ENCODE measurements around the gene DHX16.
"Not testable (repeated sequence)": the region's sequence is repeated elsewhere in the genome, so short reads cannot be mapped to it uniquely, and the experiment has no call there.

The DHX16 gene

DNA sequence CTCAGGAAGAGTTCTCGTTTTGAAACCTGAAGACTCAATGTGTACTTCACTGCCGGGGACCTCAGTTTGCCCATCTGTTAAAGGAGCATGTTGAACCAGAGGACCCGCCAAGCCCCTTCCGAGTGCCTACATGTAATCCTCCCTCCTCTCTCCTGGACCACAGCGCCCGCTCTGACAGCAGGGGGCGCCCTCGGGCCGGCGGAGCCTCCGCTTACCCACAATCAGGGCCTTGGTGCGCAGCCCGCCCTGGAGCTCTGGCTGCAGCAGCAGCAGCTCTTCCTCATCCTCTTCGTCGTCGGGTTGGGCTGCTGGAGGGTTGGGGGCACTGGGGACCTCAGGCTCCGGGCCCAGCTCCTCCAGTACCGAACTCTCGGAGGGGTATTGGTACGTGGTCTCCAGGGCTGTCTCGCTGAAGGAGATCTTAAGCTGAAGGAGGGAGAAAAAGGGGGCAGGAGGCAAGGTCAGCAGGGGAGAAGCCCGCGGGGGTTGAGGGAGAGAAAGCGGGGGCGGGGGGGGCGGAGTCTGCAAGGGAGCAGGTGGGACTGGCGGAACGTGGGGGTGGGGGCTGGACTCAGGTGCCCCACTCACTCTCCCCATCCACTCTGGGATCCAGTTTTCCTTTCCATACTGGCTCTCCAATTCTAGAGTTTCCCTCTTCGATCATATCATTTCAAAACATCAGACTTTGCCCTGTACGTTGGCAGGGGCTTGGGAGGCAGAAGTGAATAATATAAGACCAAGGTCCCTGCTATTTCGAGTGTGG is 6.3 kb upstream of the DHX16 start:
- peak overlapping the region; percentile 59 for H3K9ac ChIP-seq (ENCODE audit: low read length)
- peaks cover 52% of the 10 kb centered on the region for H3K79me2 ChIP-seq (ENCODE audit: insufficient read depth, low read length)
- no peaks in the 10 kb centered on the region for H4K20me1 ChIP-seq (ENCODE audit: low read depth, low read length)
- H3K27ac ChIP-seq (ENCODE audit: low read depth, low read length) = peak overlapping the region; percentile 82
- TF ChIP-seq EZH2phosphoT487 (conservative IDR thresholded peaks at IDR 0.05; ENCODE audit: low read length) = no peak
- peak; percentile 99 for TF ChIP-seq CTCF (IDR thresholded peaks at IDR 0.05; ENCODE audit: insufficient read depth, low read length, poor library complexity, severe bottlenecking)
- no peaks in the 10 kb centered on the region for H3K27me3 ChIP-seq (ENCODE audit: low read length)
- no peak overlapping the region for H2AFZ ChIP-seq (ENCODE audit: low read depth, low read length, severe bottlenecking)
- peaks cover 61% of the 10 kb centered on the region for H3F3A ChIP-seq (ENCODE audit: insufficient read depth)
- H3K4me3 ChIP-seq (ENCODE audit: insufficient read depth, low read length, poor library complexity, severe bottlenecking) = peak overlapping the region; percentile 40
- H3K36me3 ChIP-seq (ENCODE audit: low read length) = peaks cover 11% of the 10 kb centered on the region
- no peaks in the 10 kb centered on the region for H3K9me2 ChIP-seq (replicated peaks; ENCODE audit: insufficient read depth, low read length)
- no peaks in the 10 kb centered on the region for H3K9me3 ChIP-seq (ENCODE audit: insufficient read depth, low read length)
- H3K4me2 ChIP-seq (ENCODE audit: low read depth, low read length, poor library complexity, severe bottlenecking) = peak overlapping the region; percentile 92

GRCh38 chr6:30676660-30677285 is 4.0 kb upstream of the DHX16 start:
- no peak overlapping the region for H3K9ac ChIP-seq (ENCODE audit: low read length)
- H2AFZ ChIP-seq (ENCODE audit: low read depth, low read length, severe bottlenecking) = no peak overlapping the region
- H4K20me1 ChIP-seq (ENCODE audit: low read depth, low read length) = no peaks in the 10 kb centered on the region
- H3K4me3 ChIP-seq (ENCODE audit: insufficient read depth, low read length, poor library complexity, severe bottlenecking) = no peak overlapping the region
- no peak for TF ChIP-seq CTCF (IDR thresholded peaks at IDR 0.05; ENCODE audit: insufficient read depth, low read length, poor library complexity, severe bottlenecking)
- no peak for TF ChIP-seq EZH2phosphoT487 (conservative IDR thresholded peaks at IDR 0.05; ENCODE audit: low read length)
- H3K9me3 ChIP-seq (ENCODE audit: insufficient read depth, low read length) = no peaks in the 10 kb centered on the region
- no peak overlapping the region for H3K4me2 ChIP-seq (ENCODE audit: low read depth, low read length, poor library complexity, severe bottlenecking)
- no peaks in the 10 kb centered on the region for H3K27me3 ChIP-seq (ENCODE audit: low read length)
- H3K36me3 ChIP-seq (ENCODE audit: low read length) = peaks cover 11% of the 10 kb centered on the region
- peaks cover 44% of the 10 kb centered on the region for H3F3A ChIP-seq (ENCODE audit: insufficient read depth)
- H3K79me2 ChIP-seq (ENCODE audit: insufficient read depth, low read length) = peaks cover 39% of the 10 kb centered on the region
- no peaks in the 10 kb centered on the region for H3K9me2 ChIP-seq (replicated peaks; ENCODE audit: insufficient read depth, low read length)
- no peak overlapping the region for H3K27ac ChIP-seq (ENCODE audit: low read depth, low read length)

GRCh38 chr6:30670760-30671527 is 1.9 kb downstream of the DHX16 start:
- Histone ChIP-seq H3F3A (ENCODE audit: insufficient read depth) (peaks cover 16% of the 10 kb centered on the region), H3K79me2 (ENCODE audit: insufficient read depth, low read length) (peaks cover 14% of the 10 kb centered on the region), H3K27me3 (ENCODE audit: low read length) (no peaks in the 10 kb centered on the region), H3K9me3 (ENCODE audit: insufficient read depth, low read length) (no peaks in the 10 kb centered on the region), H3K27ac (ENCODE audit: low read depth, low read length) (no peak overlapping the region), H3K9ac (ENCODE audit: low read length) (peak overlapping the region; percentile 76; the same call in 1 of the 2 replicates), H3K4me2 (ENCODE audit: low read depth, low read length, poor library complexity, severe bottlenecking) (peak overlapping the region; percentile 62), H3K36me3 (ENCODE audit: low read length) (peaks cover 7% of the 10 kb centered on the region; the same call in 1 of the 2 replicates), H3K9me2 (replicated peaks; ENCODE audit: insufficient read depth, low read length) (no peaks in the 10 kb centered on the region), H4K20me1 (ENCODE audit: low read depth, low read length) (no peaks in the 10 kb centered on the region), H3K4me3 (ENCODE audit: insufficient read depth, low read length, poor library complexity, severe bottlenecking) (no peak overlapping the region), H2AFZ (ENCODE audit: low read depth, low read length, severe bottlenecking) (no peak overlapping the region)
- no peak for TF ChIP-seq EZH2phosphoT487 (conservative IDR thresholded peaks at IDR 0.05; ENCODE audit: low read length)
- no peak for TF ChIP-seq CTCF (IDR thresholded peaks at IDR 0.05; ENCODE audit: insufficient read depth, low read length, poor library complexity, severe bottlenecking)

DNA sequence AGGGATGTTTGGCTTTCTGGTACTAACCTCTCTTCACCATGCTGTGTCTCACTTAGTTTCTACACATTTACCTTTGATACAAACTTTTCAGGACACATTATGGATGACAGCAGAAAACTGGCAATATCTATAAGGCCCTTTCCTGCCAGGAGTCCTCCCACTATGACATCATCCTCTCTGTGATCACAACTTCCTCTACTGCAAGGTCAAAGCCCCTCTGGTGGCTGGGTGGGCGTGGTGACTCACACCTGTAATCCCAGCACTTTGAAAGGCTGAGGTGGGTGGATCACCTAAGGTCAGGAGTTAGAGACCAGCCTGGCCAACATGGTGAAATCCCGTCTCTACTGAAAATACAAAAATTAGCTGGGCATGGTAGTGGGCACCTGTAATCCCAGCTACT is 6.5 kb downstream of the DHX16 start:
- not testable (repeated sequence) for H2AFZ ChIP-seq (ENCODE audit: low read depth, low read length, severe bottlenecking); H3K9ac ChIP-seq (ENCODE audit: low read length); H3K27me3 ChIP-seq (ENCODE audit: low read length); H3K9me3 ChIP-seq (ENCODE audit: insufficient read depth, low read length); H3K9me2 ChIP-seq (replicated peaks; ENCODE audit: insufficient read depth, low read length); H3K27ac ChIP-seq (ENCODE audit: low read depth, low read length); H4K20me1 ChIP-seq (ENCODE audit: low read depth, low read length); H3K4me3 ChIP-seq (ENCODE audit: insufficient read depth, low read length, poor library complexity, severe bottlenecking); H3K4me2 ChIP-seq (ENCODE audit: low read depth, low read length, poor library complexity, severe bottlenecking); H3K79me2 ChIP-seq (ENCODE audit: insufficient read depth, low read length); H3F3A ChIP-seq (ENCODE audit: insufficient read depth)
- H3K36me3 ChIP-seq (ENCODE audit: low read length) = peaks cover 25% of the 10 kb centered on the region; the same call in 1 of the 2 replicates
